Heart left ventricle (tissue), 13 donors: ENCODE data around the gene ASCL4.

Source experiments
- POLR2A ChIP-seq, 2 donors: fragments of 450-650 bp; IDR thresholded peaks; one replicate each; pipeline ENCODE4 v1.6.1; 2017; ENCODE audit warnings: antibody characterized with exemption in 2 of 2, mild to moderate bottlenecking in 2 of 2, moderate library complexity in 2 of 2
- TF ChIP-seq, protein P1 (sequence below), 12 donors: fragments of 200-600 bp; sonication (generic) in 4 of 12; IDR thresholded peaks; one replicate each; pipeline versions ENCODE4 v1.5.0 to v1.8.0; 2018 to 2022; ENCODE audit warnings: antibody characterized with exemption in 12 of 12, mild to moderate bottlenecking in 5 of 12
- donor health status: ischemic (EF 13 %, LVEDD 7.1; RV severe dilation, severe dysfunction).
- donor health status: DM: no; HTN: yes; CAD: no.
- donor health status: DM: no; HTN: no; CAD: no.
- donor health status: ischemic (EF 25% LVEDD 6.9; RV normal size, moderate dysfunction).
- donor health status: ischemic (EF 25% LVEDD 5.7; RV mildly dilated, moderate dysfunction).
- donor health status: ischemic (EF 35%, LVEDD 5.7; RV mildly dilated, moderate dysfunction).
- donor health status: nonischemic (EF 11% LVEDD 7.7; RV severe dilation, severe dysfunction).
- donor health status: DM: yes; HTN: yes; CAD: no.
- donor health status: PGD.
- donor health status: ischemic (EF 29% LVEDD 5.4; RV normal size, mild dysfunction).
- donor health status: nonischemic (EF 23%, LVEDD 6.1; RV moderate dilation, normal function).

DNA sequence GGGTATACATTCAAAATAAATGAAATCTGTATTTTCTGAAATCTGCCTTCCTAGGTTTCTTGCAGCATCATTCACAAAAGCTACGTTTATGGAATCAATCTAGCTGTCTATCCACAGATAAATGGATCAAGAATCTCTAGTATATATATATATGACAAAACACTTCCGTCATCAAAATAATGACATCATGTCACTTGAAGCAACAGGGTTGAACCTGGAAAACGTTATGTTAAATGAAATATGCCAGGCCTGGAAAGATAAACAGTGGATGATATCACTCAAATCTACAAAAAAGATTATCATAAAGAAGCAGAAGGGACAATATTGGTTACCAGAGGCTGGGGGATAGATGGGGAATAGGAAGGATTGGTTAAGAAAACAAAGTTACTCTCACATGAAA lies 28.6 kb downstream of the ASCL4 start:
- TF ChIP-seq, protein P1, sequence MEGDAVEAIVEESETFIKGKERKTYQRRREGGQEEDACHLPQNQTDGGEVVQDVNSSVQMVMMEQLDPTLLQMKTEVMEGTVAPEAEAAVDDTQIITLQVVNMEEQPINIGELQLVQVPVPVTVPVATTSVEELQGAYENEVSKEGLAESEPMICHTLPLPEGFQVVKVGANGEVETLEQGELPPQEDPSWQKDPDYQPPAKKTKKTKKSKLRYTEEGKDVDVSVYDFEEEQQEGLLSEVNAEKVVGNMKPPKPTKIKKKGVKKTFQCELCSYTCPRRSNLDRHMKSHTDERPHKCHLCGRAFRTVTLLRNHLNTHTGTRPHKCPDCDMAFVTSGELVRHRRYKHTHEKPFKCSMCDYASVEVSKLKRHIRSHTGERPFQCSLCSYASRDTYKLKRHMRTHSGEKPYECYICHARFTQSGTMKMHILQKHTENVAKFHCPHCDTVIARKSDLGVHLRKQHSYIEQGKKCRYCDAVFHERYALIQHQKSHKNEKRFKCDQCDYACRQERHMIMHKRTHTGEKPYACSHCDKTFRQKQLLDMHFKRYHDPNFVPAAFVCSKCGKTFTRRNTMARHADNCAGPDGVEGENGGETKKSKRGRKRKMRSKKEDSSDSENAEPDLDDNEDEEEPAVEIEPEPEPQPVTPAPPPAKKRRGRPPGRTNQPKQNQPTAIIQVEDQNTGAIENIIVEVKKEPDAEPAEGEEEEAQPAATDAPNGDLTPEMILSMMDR (IDR thresholded peaks at IDR 0.05): no peak
- TF ChIP-seq POLR2A (IDR thresholded peaks at IDR 0.05): no peak
